ENCODE measurements around the gene DGKQ. TPM values are rescaled to one million over a fixed set of nuclear protein-coding genes. Genes with fewer than 3 reads are reported as not detected.

DGKQ gene
- total RNA-seq, 2 experiments from 2014 or later: 17.6 to 19.2 TPM

DNA sequence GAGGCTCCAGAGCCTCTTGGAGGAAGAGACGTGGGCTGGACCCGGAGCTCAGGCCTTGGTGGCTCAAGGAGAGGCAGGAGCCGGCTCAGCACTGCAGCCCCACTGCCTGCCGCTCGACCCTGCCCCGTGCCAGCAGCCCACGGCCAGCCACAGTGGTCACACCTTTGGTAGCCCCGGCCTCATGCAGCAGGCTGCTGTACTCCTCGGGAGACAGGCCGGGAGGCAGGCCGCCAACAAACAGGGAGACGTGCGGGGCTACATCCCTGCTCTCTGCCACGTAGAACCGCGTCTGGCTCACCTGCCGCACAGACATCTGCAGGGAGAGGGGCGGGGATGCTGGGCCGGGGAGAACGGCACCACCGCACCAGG lies 7.6 kb downstream of the DGKQ start:
- H3K27me3 Mint-ChIP-seq: no peaks in the 10 kb centered on the region
- Histone ChIP-seq H3K27ac (ENCODE audit: low read depth in 1 of 2, low read length in 2 of 2) (no peak overlapping the region), H3K27me3 (ENCODE audit: control insufficient read depth in 1 of 2, insufficient read depth in 2 of 2, low read length in 2 of 2) (peaks cover 0 to 2% of the 10 kb centered on the region in 2 experiments), H3K4me3 (ENCODE audit: low read length) (no peak overlapping the region), H3K4me1 (ENCODE audit: insufficient read depth, low read length) (peaks cover 13% of the 10 kb centered on the region), H3K36me3 (ENCODE audit: insufficient read depth, low read length) (peaks cover 13% of the 10 kb centered on the region), H3K9me3 (ENCODE audit: control insufficient read depth in 1 of 2, insufficient read depth in 1 of 2, low read length in 2 of 2) (peaks cover 0 to 4% of the 10 kb centered on the region in 2 experiments)
- no peak overlapping the region for H3K4me3 Mint-ChIP-seq
- TF ChIP-seq CTCF (IDR thresholded peaks at IDR 0.05): no peak
- H3K36me3 Mint-ChIP-seq (ENCODE audit: low read depth): peaks cover 13% of the 10 kb centered on the region
- DNase-seq: no peak
- ChIA-PET CTCF (no interaction called here), POLR2A (no interaction called here)
- no peaks in the 10 kb centered on the region for H3K4me1 Mint-ChIP-seq (ENCODE audit: low read depth)
- no peak overlapping the region for H3K27ac Mint-ChIP-seq
- H3K9me3 Mint-ChIP-seq: no peaks in the 10 kb centered on the region
- intact Hi-C loops (cut with DNase I, micrococcal nuclease): no loop called here
- ATAC-seq (ENCODE audit: poor library complexity): no peak

DNA sequence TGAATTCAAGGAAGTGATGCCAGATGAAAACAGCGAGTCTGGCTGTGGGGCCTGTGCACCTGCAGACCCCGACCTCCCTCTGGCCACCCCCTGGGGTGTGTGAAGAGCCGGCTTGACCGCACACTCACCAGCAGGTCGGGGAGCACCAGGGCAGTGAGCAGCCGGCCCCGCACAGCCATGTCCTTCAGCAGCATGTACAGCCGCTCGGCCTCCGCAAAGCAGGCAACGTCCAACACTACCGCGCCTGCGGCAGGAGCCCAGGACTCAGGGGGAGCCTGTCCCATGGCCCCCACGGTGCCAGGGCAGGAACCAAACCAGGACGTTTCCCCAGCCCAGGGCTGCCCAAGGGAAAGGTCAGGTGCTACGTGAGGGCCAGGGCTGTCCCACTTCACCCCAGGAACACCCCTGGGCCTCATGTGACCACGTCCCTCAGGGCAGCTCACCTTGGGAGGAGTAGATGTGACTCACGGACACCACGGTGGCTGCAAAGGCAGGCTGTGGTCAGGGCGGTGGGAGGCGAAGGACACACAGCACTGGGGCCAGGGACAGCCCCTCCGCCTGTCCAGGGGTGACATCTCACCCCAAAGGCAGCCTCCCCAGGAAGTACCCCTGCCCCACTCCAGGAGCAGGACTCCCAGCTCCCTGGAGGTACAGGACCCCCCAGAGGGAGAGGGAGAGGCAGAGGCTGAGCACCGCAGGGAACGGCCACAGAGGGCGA lies 8.2 kb downstream of the DGKQ start:
- ChIA-PET POLR2A (no interaction called here), CTCF (no interaction called here)
- TF ChIP-seq CTCF (IDR thresholded peaks at IDR 0.05): no peak
- H3K4me1 Mint-ChIP-seq (ENCODE audit: low read depth): no peaks in the 10 kb centered on the region
- ATAC-seq (ENCODE audit: poor library complexity): no peak
- H3K27ac ChIP-seq (ENCODE audit: low read depth in 1 of 2, low read length in 2 of 2): no peak overlapping the region
- peaks cover 0 to 4% of the 10 kb centered on the region in 2 experiments for H3K9me3 ChIP-seq (ENCODE audit: control insufficient read depth in 1 of 2, insufficient read depth in 1 of 2, low read length in 2 of 2)
- no peaks in the 10 kb centered on the region for H3K27me3 Mint-ChIP-seq
- DNase-seq: no peak
- peaks cover 0 to 2% of the 10 kb centered on the region in 2 experiments for H3K27me3 ChIP-seq (ENCODE audit: control insufficient read depth in 1 of 2, insufficient read depth in 2 of 2, low read length in 2 of 2)
- H3K4me1 ChIP-seq (ENCODE audit: insufficient read depth, low read length): peaks cover 8% of the 10 kb centered on the region
- H3K9me3 Mint-ChIP-seq: no peaks in the 10 kb centered on the region
- H3K4me3 ChIP-seq (ENCODE audit: low read length): no peak overlapping the region
- intact Hi-C loops (cut with DNase I, micrococcal nuclease): no loop called here
- H3K36me3 Mint-ChIP-seq (ENCODE audit: low read depth): peaks cover 13% of the 10 kb centered on the region
- peaks cover 13% of the 10 kb centered on the region for H3K36me3 ChIP-seq (ENCODE audit: insufficient read depth, low read length)
- no peak overlapping the region for H3K27ac Mint-ChIP-seq
- no peak overlapping the region for H3K4me3 Mint-ChIP-seq

GRCh38 chr4:964346-965025 lies 8.9 kb downstream of the DGKQ start:
- no peak for ATAC-seq (ENCODE audit: poor library complexity)
- Mint-ChIP-seq H3K27ac (no peak overlapping the region), H3K4me3 (no peak overlapping the region), H3K9me3 (no peaks in the 10 kb centered on the region), H3K4me1 (ENCODE audit: low read depth) (no peaks in the 10 kb centered on the region), H3K36me3 (ENCODE audit: low read depth) (peaks cover 17% of the 10 kb centered on the region), H3K27me3 (no peaks in the 10 kb centered on the region)
- DNase-seq: peak in 1 of 14 experiments; percentile 5
- Histone ChIP-seq H3K4me1 (ENCODE audit: insufficient read depth, low read length) (peaks cover 8% of the 10 kb centered on the region), H3K9me3 (ENCODE audit: control insufficient read depth in 1 of 2, insufficient read depth in 1 of 2, low read length in 2 of 2) (peaks cover 0 to 4% of the 10 kb centered on the region in 2 experiments), H3K27ac (ENCODE audit: low read depth in 1 of 2, low read length in 2 of 2) (no peak overlapping the region), H3K36me3 (ENCODE audit: insufficient read depth, low read length) (peaks cover 13% of the 10 kb centered on the region), H3K27me3 (ENCODE audit: control insufficient read depth in 1 of 2, insufficient read depth in 2 of 2, low read length in 2 of 2) (peaks cover 0 to 2% of the 10 kb centered on the region in 2 experiments), H3K4me3 (ENCODE audit: low read length) (no peak overlapping the region)
- POLR2A ChIA-PET: no interaction called here
- CTCF ChIA-PET: no interaction called here
- intact Hi-C loops (cut with DNase I, micrococcal nuclease): no loop called here
- no peak for TF ChIP-seq CTCF (IDR thresholded peaks at IDR 0.05)
